ENCODE results near the gene CUX1.
A peak's percentile ranks its signal among the peaks of the same experiment; 100 is the strongest.

CUX1 gene

GRCh38 chr7:101910991-101911799, 93.8 kb downstream of the CUX1 start:
- TF ChIP-seq GATA2 (IDR thresholded peaks at IDR 0.05; ENCODE audit: low read depth, low read length) = no peak
- no peak for TF ChIP-seq GATA3 (IDR thresholded peaks at IDR 0.05; ENCODE audit: low read depth, low read length)

- no peak for TF ChIP-seq GATA3 (IDR thresholded peaks at IDR 0.05; ENCODE audit: low read depth, low read length)
- TF ChIP-seq GATA2 (IDR thresholded peaks at IDR 0.05; ENCODE audit: low read depth, low read length) = 0 out of 2 replicates have a peak, but pooled peaks have one; percentile 10
Measured at GRCh38 chr7:101911800-101912715, 94.6 kb downstream of the CUX1 start.

- TF ChIP-seq GATA3 (IDR thresholded peaks at IDR 0.05; ENCODE audit: low read depth, low read length) (no peak), GATA2 (IDR thresholded peaks at IDR 0.05; ENCODE audit: low read depth, low read length) (no peak)
Measured at GRCh38 chr7:101912716-101913110, 95.3 kb downstream of the CUX1 start.

DNA sequence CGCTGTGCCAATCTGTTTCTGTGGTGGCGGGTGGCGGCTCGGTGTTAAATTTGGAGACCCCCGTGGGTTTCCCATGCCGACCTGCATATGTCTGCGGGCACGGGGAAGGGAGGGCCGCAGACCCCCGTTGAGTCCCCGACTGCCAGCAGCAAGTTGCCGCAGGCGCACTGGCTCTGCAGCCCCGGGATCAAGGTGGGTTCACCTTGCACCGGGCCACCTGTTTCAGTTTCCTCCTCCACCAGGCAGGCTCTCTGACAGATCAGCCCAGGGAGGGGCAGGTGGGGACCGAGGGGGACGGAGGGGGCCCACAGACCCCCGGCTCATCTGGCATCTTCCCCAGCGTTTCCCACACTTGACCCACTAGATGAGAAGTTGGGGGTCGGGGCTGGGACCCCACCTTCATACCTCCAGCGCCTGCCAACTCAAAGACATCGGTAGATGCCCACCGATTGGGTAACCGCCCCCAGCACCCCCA, 95.9 kb downstream of the CUX1 start:
- TF ChIP-seq GATA2 (IDR thresholded peaks at IDR 0.05; ENCODE audit: low read depth, low read length) (no peak), GATA3 (IDR thresholded peaks at IDR 0.05; ENCODE audit: low read depth, low read length) (no peak)

GRCh38 chr7:101913851-101914250, 96.4 kb downstream of the CUX1 start:
- TF ChIP-seq GATA3 (IDR thresholded peaks at IDR 0.05; ENCODE audit: low read depth, low read length) = no peak
- TF ChIP-seq GATA2 (IDR thresholded peaks at IDR 0.05; ENCODE audit: low read depth, low read length) = no peak

DNA sequence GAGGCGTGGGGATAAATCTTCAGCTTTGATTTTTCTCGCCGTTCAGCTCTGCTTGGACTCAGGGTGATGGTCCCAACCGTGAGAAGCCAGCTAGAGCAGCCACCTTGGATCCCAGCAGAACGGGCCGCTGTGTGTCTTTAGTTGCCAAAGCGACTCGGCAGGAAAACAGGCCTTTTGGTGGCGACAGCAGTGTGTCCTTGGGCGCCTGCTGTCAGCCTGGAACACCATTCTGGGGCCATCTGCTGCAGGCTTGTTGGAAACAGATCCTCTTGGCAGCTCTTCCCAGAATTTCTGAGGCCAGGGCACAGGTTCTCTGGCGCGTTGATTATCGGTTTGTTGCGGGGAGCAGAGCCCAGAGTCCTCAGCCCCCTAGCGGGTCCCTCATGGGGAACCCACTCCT, 97.6 kb downstream of the CUX1 start:
- TF ChIP-seq GATA2 (IDR thresholded peaks at IDR 0.05; ENCODE audit: low read depth, low read length) (no peak), GATA3 (IDR thresholded peaks at IDR 0.05; ENCODE audit: low read depth, low read length) (no peak)

DNA sequence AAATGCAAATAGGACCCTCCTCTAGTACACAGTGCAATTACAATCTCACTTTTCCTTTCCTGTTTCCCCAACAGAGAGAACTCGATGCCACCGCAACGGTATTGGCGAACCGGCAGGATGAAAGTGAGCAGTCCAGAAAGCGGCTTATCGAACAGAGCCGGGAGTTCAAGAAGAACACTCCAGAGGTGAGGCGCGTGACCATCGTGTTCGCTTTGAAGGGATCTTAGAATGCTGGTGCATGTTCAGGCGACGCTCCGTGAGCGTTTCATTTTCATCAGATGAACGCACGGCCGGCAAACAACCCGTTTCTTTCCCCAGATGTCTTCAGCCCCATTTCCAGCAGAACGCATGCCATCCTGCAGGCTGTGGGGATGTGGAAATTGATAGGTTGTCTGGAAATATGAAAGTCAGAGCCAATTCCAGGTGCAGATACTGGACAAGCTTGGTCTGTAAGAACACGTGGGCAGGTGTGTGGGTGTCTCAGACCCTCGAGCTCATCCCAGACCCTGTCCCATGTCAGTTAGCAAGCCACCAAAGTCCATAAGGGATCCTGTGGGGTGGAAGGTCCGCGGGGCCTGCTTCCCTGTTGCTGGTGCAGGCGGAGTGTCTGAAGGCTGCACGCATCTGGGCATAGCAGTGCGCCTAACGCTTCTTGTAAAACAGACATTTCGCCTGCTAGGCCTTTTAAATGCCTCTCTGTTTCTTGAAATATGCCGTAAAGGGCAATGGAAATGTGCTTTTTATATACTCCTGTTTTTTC, 98.8 kb downstream of the CUX1 start:
- TF ChIP-seq GATA3 (IDR thresholded peaks at IDR 0.05; ENCODE audit: low read depth, low read length) = no peak
- TF ChIP-seq GATA2 (IDR thresholded peaks at IDR 0.05; ENCODE audit: low read depth, low read length) = no peak

DNA sequence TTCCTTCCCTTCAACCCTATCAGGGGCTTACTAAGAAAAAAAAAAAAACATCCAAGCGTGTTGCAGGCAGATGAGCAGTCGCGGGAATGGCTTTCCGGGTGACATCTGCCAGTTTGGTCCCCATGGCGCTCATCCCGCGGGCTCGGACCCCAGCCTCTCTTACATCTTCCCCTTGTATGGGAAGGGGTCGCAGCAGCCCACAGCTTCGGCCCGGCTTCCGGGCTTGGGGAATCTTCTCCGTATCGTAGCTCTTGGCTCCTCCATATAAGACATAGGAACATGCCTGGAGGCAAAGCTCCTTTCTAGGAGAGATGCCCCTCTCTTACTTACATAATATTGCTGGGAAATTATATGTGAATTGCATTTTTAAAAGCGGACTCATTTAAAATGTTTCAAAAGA, 99.5 kb downstream of the CUX1 start:
- TF ChIP-seq GATA3 (IDR thresholded peaks at IDR 0.05; ENCODE audit: low read depth, low read length) (no peak), GATA2 (IDR thresholded peaks at IDR 0.05; ENCODE audit: low read depth, low read length) (no peak)

GRCh38 chr7:101917566-101917965, 100.1 kb downstream of the CUX1 start:
- TF ChIP-seq GATA2 (IDR thresholded peaks at IDR 0.05; ENCODE audit: low read depth, low read length) (no peak), GATA3 (IDR thresholded peaks at IDR 0.05; ENCODE audit: low read depth, low read length) (no peak)

- no peak for TF ChIP-seq GATA3 (IDR thresholded peaks at IDR 0.05; ENCODE audit: low read depth, low read length)
- TF ChIP-seq GATA2 (IDR thresholded peaks at IDR 0.05; ENCODE audit: low read depth, low read length) = no peak
Measured at GRCh38 chr7:101918426-101918825, 101.0 kb downstream of the CUX1 start.

DNA sequence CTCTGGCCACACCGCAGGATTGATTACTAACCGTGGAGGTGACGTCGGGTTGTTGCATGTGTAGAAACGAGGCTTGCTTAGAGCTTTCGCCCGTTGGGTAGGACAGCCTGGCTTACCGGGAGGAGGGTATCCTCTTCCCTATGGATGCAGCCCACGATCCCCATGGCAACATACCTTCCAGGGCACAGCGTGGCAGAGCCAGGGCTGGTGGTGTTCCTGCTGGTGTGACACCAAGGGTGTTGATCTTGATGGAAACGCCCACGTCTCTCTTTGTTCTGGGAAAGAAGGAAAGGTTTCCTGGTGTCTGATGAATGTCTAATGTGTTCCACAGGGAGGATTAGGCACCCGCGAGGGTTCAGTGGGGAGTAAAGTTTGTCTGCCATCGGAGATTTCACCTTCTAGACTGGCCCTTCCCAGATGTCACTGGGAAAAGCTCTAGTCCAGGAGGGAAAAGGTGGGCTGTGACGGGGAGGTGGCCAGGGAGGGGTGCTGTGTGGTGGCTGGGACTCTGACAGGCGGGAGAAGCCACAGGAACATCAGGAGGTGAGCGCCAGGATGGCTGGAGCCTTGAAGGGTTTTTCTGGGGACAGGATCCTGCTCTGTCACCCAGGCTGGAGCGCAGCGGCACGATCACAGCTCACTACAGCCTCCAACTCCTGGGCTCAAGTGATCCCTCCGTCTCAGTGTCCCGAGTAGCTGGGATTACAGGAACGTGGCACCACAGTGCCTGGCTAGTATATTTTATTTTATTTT, 102.1 kb downstream of the CUX1 start:
- no peak for TF ChIP-seq GATA2 (IDR thresholded peaks at IDR 0.05; ENCODE audit: low read depth, low read length)
- TF ChIP-seq GATA3 (IDR thresholded peaks at IDR 0.05; ENCODE audit: low read depth, low read length) = no peak

- TF ChIP-seq GATA2 (IDR thresholded peaks at IDR 0.05; ENCODE audit: low read depth, low read length) = no peak
Measured at GRCh38 chr7:101921061-101921460, 103.6 kb downstream of the CUX1 start.

All from SH-SY5Y (cell line).